Stimulated activated CD4-positive, alpha-beta T cell treated with anti-CD3 and anti-CD28 coated beads, Interleukin-4, amount 100 ng/mL, for 1 hour (primary cell): ENCODE measurements around the gene MROH8.
"Not testable (repeated sequence)": the region's sequence is repeated elsewhere in the genome, so short reads cannot be mapped to it uniquely, and the experiment has no call there.

Experiments used
- DNase-seq: peaks from one replicate; pipeline ENCODE4 v3.0.0-alpha.2; 2020

The MROH8 gene

GRCh38 chr20:37152284-37152683 lies 27.1 kb downstream of the MROH8 start:
- DNase-seq, result no peak

- no peak for DNase-seq
Measured at GRCh38 chr20:37151529-37151928, 27.8 kb downstream of the MROH8 start.

- not testable (repeated sequence) for DNase-seq
Measured at GRCh38 chr20:37150864-37151263, 28.5 kb downstream of the MROH8 start.

GRCh38 chr20:37147250-37147649 lies 32.1 kb downstream of the MROH8 start:
- DNase-seq, result no peak

GRCh38 chr20:37144856-37145404 lies 34.4 kb downstream of the MROH8 start:
- DNase-seq, result no peak

- no peak for DNase-seq
Measured at GRCh38 chr20:37142708-37143107, 36.6 kb downstream of the MROH8 start.

GRCh38 chr20:37137547-37137946 lies 41.8 kb downstream of the MROH8 start:
- DNase-seq, result no peak

- no peak for DNase-seq
Measured at GRCh38 chr20:37133952-37134351, 45.4 kb downstream of the MROH8 start.

GRCh38 chr20:37131486-37131885 lies 47.9 kb downstream of the MROH8 start:
- DNase-seq, result no peak

GRCh38 chr20:37128803-37129202 lies 50.5 kb downstream of the MROH8 start:
- DNase-seq, result no peak

- not testable (repeated sequence) for DNase-seq
Measured at GRCh38 chr20:37126290-37126689, 53.1 kb downstream of the MROH8 start.

GRCh38 chr20:37123441-37123840 lies 55.9 kb downstream of the MROH8 start:
- no peak for DNase-seq

- no peak for DNase-seq
Measured at GRCh38 chr20:37120497-37120896, 58.9 kb downstream of the MROH8 start.

- no peak for DNase-seq
Measured at GRCh38 chr20:37119356-37120036, 59.9 kb downstream of the MROH8 start.

GRCh38 chr20:37114012-37114411 lies 65.3 kb downstream of the MROH8 start:
- DNase-seq, result no peak

- no peak for DNase-seq
Measured at GRCh38 chr20:37111926-37112455, 67.4 kb downstream of the MROH8 start.

- no peak for DNase-seq
Measured at GRCh38 chr20:37108676-37109075, 70.7 kb downstream of the MROH8 start.

GRCh38 chr20:37102571-37102970 lies 76.8 kb downstream of the MROH8 start:
- no peak for DNase-seq

GRCh38 chr20:37096415-37097041 lies 82.8 kb downstream of the MROH8 start:
- DNase-seq, result no peak

GRCh38 chr20:37095599-37096414 lies 83.5 kb downstream of the MROH8 start, which contains the start of gene RBL1:
TSS of gene RBL1 (minus strand) at chr20:37095997. CDS start at chr20:37095928, 69 bp downstream.
- DNase-seq, result peak; percentile 86

GRCh38 chr20:37095108-37095598 lies 84.2 kb downstream of the MROH8 start:
- DNase-seq, result peak; percentile 30

GRCh38 chr20:37090407-37090806 lies 88.9 kb downstream of the MROH8 start:
- DNase-seq, result no peak

- peak; percentile 46 for DNase-seq
Measured at GRCh38 chr20:37081717-37082289, 97.5 kb downstream of the MROH8 start.
